Heart left ventricle (tissue), 13 donors: Measurements from ENCODE around the gene RNU5D-1.

Source experiments
- POLR2A ChIP-seq, 2 donors: fragments of 450-650 bp; IDR thresholded peaks; one replicate each; pipeline ENCODE4 v1.6.1; 2017; ENCODE audit warnings: antibody characterized with exemption in 2 of 2, mild to moderate bottlenecking in 2 of 2, moderate library complexity in 2 of 2
- TF ChIP-seq, protein P1 (sequence below), 12 donors: fragments of 200-600 bp; sonication (generic) in 4 of 12; IDR thresholded peaks; one replicate each; pipeline versions ENCODE4 v1.5.0 to v1.8.0; 2018 to 2022; ENCODE audit warnings: antibody characterized with exemption in 12 of 12, mild to moderate bottlenecking in 5 of 12
- donor health status: ischemic (EF 13 %, LVEDD 7.1; RV severe dilation, severe dysfunction).
- donor health status: DM: no; HTN: yes; CAD: no.
- donor health status: DM: no; HTN: no; CAD: no.
- donor health status: ischemic (EF 25% LVEDD 6.9; RV normal size, moderate dysfunction).
- donor health status: ischemic (EF 25% LVEDD 5.7; RV mildly dilated, moderate dysfunction).
- donor health status: ischemic (EF 35%, LVEDD 5.7; RV mildly dilated, moderate dysfunction).
- donor health status: nonischemic (EF 11% LVEDD 7.7; RV severe dilation, severe dysfunction).
- donor health status: DM: yes; HTN: yes; CAD: no.
- donor health status: PGD.
- donor health status: ischemic (EF 29% LVEDD 5.4; RV normal size, mild dysfunction).
- donor health status: nonischemic (EF 23%, LVEDD 6.1; RV moderate dilation, normal function).

- no peak for TF ChIP-seq POLR2A (IDR thresholded peaks at IDR 0.05)
- TF ChIP-seq, protein P1, sequence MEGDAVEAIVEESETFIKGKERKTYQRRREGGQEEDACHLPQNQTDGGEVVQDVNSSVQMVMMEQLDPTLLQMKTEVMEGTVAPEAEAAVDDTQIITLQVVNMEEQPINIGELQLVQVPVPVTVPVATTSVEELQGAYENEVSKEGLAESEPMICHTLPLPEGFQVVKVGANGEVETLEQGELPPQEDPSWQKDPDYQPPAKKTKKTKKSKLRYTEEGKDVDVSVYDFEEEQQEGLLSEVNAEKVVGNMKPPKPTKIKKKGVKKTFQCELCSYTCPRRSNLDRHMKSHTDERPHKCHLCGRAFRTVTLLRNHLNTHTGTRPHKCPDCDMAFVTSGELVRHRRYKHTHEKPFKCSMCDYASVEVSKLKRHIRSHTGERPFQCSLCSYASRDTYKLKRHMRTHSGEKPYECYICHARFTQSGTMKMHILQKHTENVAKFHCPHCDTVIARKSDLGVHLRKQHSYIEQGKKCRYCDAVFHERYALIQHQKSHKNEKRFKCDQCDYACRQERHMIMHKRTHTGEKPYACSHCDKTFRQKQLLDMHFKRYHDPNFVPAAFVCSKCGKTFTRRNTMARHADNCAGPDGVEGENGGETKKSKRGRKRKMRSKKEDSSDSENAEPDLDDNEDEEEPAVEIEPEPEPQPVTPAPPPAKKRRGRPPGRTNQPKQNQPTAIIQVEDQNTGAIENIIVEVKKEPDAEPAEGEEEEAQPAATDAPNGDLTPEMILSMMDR (IDR thresholded peaks at IDR 0.05): no peak
These were observed 35.3 kb downstream of the RNU5D-1 start for GRCh38 chr1:44695671-44696070.
